Fibroblast of peridontal ligament (primary cell): ENCODE measurements around the gene SULT1C3.
"Not testable (repeated sequence)": the region's sequence is repeated elsewhere in the genome, so short reads cannot be mapped to it uniquely, and the experiment has no call there.

Experiments
- DNase-seq: peaks from one replicate; pipeline ENCODE4 v3.0.0-alpha.2; 2010; ENCODE audit errors: extremely low read depth

SULT1C3 gene

DNA sequence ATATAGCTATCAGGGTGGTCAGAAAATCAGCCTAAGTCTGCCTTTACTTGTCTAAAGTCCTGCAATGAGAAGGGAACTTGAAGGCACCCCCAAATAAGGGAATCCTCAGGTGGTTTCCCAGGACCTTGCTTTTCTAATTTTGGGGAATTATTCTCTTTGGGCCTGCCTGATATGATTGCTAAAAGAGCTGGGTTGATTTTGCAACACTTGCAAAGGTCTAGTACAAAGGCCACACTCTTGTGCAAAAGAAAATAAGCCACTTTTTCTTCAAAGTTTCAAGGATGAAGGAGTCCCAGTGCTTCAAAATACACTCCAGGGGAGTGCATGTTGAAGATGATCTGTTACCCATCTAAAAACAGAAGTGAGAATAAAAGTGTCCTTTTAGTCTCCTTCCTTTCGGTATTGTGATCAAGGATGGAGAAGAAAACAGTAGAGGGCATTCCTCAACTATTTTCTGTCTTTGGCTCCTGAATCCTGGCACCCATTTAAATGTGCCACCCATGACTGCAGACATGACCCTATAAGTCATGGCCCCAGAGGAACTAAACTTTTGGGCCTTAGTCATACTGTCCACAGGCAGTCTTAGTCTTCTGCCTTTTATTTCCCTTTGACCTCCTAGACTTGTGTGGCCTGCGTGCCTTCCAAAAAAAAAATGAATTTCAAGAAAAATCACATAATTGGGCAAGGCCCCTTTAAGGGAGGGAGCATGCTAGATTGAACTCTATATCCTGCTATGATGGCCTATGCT is 5.1 kb downstream of the SULT1C3 start:
- no peak for DNase-seq

DNA sequence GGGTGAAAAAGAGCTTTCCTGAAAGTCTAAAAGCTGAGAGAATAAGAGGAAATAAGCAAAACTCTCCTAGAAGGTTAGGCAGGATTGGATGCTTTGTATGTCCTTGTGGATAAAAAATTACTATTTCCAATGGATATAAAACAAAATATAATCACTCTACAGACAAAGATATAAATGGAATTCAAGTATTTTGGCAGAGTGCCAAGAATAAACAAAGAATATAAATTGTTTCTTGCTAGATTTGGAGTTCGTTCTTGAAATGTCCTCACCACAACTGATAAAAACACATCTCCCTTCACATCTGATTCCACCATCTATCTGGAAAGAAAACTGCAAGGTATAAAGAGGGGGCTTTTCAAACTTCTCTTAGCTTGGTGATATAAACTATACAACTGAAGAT is 13.3 kb downstream of the SULT1C3 start:
- peak; percentile 24 for DNase-seq

DNA sequence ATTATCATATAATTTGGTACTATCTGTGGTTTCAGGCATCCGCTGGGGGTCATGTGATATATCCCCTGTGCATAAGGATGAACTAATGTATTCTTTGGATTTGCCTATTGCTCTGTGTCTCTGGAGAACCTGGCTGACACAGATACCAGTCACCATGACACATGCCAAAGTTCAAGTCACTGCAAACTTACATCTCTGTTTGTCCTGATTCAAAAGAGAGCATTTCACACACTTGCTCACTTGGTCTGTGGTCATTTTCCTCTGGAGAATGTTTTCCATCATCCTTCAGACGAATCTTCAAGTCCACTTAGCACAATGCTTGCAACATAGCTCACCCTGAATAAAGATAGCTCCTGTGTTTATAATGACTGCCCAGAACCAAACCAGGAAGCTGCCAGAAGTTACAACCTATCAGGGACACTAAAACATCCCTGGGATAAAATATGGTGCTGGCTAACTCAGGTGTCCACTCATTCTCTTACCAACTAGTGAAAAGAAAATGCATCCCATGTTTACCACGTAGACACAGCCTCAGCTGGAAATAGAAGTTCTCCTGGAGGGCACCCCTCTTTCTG is 18.1 kb downstream of the SULT1C3 start:
- peak; percentile 30 for DNase-seq

DNA sequence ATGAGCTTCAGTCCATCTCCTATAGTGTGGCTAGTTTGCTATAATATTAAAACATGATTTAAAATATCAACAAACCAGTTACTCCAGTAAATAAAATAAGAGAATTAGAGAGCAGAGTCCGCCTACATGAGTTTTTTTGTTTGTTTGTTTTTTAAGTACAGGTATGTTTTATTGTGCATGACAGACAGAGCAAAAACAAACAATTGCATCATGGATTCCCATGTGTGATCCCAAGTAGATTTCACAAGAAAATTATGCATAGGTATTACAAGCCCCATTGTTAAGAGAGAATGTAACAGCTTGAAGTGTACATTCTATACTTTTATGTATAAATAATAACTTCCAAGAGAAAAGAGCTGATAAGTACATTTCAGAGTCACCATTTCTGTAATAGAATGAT is 21.0 kb downstream of the SULT1C3 start:
- no peak for DNase-seq

DNA sequence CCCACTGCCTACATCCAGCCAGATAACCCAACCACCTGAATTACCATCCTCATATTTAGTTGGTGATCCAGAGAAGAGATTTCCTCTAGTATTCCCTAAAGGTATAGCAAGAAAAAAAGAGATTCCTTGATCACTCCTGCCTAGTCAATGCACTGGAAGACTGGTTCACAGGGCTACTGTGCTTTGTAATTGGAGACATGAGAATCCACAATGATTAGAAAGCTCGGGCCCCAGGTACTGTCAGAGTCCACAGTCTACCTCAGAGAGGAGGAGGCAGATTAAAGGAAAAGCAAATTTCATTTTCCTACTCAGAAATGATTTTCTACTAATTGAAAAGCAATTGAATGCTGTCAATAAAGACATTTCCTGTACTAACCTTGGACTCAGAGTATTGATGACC is 22.3 kb downstream of the SULT1C3 start:
- DNase-seq = no peak

DNA sequence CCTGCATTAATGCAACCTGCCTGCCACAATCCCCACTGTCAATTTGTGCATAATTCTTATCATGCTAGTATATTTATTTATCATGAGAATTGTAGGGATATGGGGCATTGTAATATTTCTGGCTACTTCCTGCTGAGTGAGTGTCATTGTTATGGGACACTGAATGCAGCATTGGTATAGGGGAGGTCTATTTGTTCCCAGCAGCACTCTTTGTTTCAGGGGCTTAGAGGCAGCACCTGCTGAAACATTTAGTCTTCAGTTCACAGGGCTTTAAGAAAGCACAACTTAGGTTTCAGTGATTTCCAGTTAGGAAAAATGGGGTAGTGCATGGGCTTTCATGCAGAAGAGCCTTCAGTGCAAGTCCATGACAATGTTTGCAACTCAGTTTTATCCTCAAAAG is 23.6 kb downstream of the SULT1C3 start:
- no peak for DNase-seq

DNA sequence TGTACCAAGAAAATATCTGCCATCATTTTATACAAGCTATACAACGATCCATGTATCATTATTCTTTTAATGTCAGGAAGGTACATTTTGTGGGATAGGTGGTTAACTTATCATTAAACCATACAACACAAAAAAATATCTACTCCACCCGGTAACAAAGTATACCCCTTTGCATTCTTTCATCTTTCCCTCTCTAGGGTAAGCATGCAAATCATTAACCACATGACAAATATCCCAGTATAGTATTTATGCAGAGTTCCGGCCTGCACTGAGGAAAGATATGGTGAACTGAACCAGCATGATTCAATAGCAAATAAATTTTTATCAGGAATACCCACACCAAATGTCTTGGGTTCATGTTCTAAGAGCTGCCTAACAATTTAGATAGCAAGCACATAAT is 26.4 kb downstream of the SULT1C3 start:
- DNase-seq = no peak

DNA sequence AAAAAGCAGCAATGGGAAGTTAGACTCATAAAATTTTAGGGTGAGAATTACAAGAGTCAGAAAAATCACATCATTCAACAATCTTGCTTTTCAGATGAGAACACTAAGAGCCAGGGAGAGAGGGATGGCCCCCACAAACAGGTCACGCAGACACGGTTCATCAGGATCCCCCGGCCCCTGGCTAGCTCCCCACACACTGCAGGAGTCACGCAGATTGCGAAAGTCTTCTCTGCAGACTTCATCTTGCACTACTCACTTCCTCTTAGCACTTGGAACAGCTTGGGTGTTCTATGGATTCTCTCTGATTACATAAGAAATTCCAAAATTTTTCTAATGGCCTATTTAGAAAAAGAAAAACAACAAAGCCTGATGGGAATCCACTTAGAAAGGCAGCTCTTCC is 27.3 kb downstream of the SULT1C3 start:
- peak; percentile 85 for DNase-seq

DNA sequence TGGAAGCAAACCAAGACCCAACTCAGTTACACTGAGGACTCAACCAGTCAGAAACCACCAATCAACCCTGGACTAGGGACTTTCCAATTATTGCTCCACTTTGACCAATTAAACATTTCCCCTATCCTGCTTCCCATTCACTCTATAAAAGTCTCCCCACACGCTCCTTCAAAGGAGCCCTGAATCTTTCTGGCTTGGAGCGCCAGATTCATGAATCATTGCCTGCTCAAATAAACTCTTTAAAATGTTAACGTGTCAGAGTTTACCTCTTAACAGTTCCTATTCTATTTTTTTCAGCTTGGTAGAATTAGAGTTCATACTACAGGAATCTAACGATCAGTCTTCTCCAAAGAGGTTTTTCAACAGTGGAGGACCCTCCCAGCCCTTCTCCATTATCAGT is 28.2 kb downstream of the SULT1C3 start:
- DNase-seq = peak; percentile 96

DNA sequence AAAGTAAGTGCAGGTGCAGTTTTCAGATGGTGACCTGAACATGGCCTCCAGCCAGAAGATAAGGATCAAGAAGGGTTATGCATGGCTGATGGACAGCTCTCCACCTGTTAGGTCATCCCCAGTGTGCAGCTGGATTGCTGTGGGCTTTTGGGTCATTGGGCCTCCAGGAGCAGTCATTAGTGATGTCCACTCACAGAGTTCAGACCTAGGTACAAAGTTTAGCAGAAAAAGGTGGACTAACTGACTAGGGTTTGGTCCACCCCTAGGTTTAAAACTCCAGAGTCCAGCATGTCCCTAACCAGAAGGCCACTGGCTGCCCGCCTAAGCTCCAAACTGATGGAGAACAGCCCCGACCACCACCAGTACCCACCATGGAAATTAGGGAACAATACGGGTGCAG is 30.6 kb downstream of the SULT1C3 start:
- DNase-seq = no peak

DNA sequence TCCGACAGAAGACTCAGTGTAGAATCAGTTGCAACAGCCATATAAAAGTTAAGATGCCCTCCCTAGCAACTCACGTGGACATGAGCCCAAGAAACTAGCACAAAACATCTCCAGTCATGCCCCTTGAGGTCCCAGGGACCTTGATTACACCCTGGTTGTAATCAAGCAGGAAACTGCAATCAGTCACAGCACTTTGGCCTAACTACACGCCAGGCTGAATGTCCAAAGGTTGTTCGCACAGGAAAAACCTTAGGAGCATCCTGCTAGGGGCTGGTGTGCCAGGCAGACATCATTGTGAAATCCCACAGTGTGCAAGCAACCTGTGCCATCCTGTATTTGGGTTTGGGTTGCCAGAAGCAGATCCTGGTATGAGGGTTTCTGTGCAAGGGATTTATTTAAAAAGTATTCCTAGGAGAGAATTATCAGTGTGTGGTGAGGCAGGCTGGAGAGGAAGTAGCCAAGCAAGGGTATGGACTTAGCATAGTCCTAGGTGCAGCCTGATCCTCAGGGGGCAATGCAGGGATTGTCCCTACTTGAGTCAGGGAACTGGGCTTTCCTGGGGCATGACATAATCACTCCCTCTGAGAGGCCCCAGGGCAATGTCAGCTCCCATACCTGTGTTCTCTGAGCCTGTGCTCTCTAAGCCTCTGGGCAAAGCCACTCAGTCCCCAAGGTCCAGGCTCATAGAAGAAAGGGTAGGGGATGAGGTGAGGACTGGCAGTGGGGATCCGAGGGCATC is 31.2 kb downstream of the SULT1C3 start:
- no peak for DNase-seq

DNA sequence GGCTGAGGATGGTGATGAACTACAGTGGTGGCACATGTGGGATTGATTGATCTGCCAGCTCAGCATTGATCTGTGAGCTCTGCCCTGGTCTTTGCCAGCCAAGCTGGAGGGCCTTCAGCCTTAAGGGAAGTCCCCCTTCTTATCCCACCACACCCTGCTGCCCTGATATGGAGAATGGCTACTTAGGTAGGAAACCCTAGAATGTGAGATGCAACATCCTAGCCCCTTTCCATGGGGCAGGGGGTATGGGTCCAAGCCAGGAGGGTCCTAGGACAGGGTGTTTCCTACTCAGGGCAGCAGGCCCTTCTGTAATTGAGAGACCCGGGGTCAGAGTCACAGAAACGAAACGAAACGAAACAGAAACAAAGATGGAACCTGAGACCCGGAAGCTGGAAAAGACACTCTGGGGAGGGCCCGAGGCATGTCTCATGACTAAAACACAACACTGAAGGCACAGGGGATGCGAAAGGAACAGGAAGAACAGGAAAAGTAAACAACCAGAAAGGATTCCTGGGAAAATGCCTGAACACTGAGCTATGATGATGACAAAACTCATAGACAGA is 32.0 kb downstream of the SULT1C3 start:
- peak; percentile 90 for DNase-seq

DNA sequence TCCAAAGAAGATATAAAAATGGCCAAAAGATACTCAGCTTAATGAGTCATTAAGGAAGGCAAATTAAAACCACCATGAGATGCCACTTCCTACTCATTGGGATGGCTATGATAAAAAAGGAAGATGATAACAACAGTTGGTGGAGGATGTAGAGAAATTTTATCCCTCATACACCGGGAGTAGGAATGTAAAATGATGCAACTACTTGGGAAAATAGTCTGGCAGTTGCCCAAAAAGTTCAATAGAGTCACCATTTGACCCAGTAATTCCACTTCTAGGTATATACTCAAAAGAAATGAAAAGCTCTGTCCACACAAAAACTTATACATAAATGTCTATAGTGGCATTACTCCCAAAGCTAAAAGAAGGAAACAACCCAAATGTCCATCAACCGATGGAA is 38.9 kb downstream of the SULT1C3 start:
- DNase-seq = peak; percentile 53

DNA sequence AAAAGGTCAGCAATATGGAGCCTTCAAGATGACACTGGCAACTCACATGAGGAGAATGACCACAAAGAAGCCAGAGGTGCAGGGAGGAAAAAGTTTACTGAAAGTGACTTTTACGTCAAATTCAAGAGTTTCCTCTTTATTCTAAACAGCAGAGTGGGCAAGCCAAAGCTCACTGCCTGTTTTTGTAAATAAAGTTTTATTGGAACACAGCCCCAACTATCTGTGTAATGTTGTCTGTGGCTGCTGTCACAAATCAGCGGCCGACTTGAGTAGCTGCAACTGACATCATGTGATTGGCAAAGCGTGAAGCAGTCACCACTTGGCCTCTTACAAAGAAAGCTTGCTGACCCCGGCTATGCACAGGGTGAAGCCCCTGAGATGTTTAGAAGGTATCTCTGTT is 39.7 kb downstream of the SULT1C3 start:
- no peak for DNase-seq

DNA sequence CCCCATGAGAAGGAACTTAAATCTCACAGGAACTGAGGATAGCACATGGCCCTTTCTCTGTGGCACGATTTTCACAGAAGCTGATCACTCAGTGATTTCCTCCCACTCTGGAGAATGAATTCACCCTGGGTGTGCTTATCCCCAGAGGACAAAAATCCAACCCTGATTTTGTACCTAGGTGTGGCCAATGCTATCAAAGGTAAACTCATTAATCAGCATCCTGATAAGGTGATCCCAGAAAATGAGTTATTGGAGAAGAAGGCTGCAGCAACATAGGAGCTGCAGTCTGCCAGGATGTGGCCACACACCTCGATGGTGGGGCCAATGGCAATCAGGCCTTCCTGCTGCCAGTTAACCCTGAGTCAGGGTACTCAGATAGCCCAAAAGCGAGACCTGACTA is 40.7 kb downstream of the SULT1C3 start:
- no peak for DNase-seq

DNA sequence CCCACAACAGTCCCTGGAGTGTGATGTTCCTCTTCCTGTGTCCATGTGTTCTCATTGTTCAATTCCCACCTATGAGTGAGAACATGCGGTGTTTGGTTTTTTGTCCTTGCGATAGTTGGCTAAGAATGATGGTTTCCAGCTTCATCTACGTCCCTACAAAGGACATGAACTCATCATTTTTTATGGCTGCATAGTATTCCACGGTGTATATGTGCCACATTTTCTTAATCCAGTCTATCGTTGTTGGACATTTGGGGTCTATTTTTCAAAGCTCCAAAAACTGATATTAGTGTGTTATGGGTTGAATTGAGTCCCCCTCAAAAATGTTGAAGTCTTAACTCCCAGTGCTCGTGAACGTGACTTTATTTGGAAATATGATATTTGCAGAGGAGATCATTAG is 44.8 kb downstream of the SULT1C3 start:
- DNase-seq = not testable (repeated sequence)

DNA sequence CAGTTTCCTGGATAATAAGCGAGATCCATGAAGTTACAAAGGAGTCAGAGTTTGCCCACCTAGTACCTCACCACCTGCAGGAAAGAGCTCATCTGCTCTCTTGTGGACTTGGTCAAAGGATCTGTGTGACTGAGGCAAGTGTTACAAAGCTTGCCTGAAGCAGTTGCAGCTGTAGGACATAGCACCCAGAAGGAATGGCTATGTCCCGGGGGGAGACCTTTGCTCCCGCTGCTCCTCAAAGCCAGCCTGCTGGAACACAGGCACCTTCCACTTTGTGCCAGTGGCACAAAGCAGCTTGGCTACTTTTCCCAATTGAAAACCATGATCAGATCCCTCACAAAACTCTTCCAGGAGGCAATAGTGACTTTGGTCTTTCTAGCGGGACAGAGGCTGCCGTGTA is 45.8 kb downstream of the SULT1C3 start:
- no peak for DNase-seq

DNA sequence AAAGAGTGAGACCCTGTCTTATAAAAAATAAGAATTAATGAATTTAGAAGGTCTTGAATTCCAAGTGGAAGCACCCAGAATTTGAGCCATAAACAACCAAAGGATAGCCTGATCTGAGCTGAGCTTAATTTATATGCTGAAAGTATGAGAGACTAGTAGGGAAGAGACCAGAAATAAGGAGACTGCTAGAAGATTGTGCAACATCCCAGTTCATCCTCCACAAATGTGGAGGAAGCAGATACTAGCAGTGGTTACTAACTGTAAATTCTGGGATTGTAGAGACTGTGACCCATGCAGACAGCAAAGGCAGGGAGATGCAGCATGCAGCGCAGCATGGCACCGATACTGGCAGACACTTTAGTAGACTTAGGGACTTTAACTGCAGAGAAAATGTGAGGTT is 47.4 kb downstream of the SULT1C3 start:
- DNase-seq = no peak

DNA sequence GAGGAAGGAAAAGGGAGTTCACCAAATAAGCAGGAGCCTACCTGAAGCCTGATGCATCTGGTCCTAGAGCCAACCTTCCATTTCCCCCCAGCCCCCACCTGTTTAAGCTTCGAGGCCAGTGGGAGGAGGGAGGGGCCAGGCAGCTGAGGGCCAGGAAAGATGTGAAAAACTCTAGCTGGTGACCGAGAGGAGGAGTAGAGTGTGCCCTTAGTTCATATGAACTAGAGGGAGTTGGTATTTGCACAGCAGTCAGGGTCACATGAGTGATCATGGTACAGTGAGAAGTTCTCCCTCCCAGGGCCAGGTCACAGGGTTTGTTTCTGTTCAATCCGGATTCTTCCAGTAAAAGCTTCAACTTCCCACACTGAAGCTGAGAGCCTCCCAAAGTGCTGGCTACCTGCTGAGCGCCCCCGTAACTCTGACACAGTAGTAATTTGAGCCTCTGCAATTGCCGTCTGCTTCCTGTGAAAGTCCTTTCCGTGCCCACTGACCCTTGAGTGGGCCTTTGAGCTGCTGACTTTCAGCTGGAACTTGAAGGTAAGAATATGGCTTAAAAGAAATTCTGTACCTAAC is 48.9 kb downstream of the SULT1C3 start, which contains the start of gene SULT1C2:
Gene SULT1C2 (plus strand): TSS at position 362 of the 573 bp plus-strand sequence. CDS start 4,773 bp downstream, outside the sequence.
- no peak for DNase-seq

DNA sequence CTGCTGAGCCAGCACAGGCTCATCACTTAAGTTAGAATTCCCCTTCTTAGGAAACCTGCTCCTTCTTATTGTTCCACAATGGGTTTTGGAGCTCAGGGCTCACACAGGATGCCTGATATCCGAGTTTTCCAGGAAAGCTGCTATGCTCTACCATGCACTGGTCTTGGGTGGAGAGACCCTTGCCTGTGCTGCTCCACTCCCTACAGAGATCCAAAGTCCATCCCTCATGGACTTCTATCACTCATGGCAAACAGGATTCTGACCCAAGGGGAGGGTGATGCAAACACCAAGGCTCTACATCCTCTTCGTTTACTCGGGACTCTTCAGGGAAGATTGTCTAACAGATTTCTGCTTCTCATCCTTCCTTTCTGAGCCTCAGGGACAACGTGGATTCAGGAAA is 54.1 kb downstream of the SULT1C3 start:
- no peak for DNase-seq

DNA sequence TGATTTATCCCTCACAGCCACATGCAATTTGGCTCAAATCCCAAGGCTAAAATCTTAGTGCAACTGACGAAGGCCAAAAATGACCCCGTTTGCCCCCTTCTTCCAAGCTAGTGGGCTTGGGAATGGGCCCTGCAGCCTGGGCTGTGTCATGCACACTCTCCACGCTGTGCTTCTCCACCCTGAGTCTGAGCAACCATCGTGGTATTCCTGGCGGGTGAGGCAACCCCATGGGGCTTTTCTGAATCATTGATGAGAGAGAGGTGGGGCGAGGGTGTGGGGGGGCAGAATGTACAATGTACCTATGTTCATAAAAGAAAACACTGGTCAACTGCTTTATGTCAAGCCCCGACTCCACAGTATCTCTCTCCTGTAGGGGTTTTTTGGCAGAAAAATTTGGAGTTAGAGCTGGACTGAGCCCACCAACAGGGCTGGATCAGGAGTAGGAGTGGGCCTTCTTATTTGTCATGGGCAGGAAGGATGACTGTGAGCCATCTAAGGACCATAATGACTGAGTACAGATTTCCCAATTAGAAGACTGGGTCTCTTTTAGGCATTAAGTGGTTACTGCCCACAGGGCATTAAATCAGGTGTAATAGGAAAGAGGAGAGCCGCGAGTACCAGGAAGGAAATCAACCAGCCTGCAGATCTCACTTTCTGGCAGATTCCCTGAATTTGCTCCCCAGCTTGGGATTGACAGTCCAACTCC is 57.8 kb downstream of the SULT1C3 start:
- peak; percentile 66 for DNase-seq

DNA sequence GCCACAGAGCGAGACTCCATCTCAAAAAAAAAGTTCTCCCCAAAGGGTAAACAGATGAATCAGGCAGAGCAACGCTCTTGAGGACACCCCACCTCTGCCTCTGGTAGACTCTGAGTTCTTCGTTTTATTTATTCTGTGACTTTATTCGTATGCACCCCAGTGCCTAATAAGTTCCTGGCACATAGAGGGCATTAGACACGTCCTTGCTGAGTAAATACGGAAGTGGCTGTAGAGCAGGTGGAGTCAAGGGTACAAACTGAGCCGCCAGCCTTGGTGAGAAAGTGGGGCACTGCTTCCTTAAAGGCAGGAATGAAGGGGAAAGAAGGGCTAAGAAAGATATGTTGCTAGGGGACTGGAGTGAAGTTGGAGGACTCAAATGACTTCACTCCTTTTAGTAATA is 61.8 kb downstream of the SULT1C3 start:
- no peak for DNase-seq
